HG02623 (cell line): ENCODE data around the gene RNU1-2.
"Not testable (repeated sequence)": the region's sequence is repeated elsewhere in the genome, so short reads cannot be mapped to it uniquely, and the experiment has no call there.

ENCODE experiments used
- ATAC-seq: cut with Tn5 transposase; IDR thresholded peaks from one replicate; pipeline ENCODE4 v1.9.1; 2021; ENCODE audit warnings: moderate library complexity; ENCODE audit not compliant: unreplicated experiment

The RNU1-2 gene

GRCh38 chr1:16925635-16926490 is 30.1 kb downstream of the RNU1-2 start:
- no peak for ATAC-seq

DNA sequence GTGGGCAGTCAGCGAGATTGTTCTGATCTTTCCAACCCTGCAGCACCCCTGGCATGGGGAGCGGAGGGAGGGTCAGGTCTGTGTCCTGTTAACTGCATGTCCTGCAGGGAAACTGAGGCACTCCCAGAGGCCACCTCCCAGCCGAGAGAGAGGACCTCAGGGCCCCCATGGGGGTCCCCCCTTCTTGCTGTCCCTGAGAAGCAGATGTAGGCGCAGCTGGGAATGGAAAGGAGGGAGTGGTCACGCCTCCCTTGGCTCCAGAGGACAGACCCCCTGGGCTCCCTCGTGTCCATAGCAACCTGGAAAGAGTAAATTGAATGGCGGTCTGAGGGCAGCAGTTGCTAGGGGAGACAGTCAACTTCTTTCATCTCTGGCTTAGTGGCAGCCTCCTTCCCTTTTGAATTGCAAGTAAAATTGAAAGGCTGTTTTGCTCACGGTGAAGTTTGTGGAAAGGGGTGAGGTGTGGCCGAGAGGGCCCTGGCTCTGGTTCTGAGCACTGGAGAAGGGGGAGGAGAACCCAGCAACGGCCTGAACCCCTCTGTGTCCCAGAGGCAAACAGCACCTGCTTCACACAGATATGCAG is 30.8 kb downstream of the RNU1-2 start:
- ATAC-seq: no peak

- ATAC-seq: no peak
Observed at GRCh38 chr1:16927256-16927655, 31.5 kb downstream of the RNU1-2 start.

DNA sequence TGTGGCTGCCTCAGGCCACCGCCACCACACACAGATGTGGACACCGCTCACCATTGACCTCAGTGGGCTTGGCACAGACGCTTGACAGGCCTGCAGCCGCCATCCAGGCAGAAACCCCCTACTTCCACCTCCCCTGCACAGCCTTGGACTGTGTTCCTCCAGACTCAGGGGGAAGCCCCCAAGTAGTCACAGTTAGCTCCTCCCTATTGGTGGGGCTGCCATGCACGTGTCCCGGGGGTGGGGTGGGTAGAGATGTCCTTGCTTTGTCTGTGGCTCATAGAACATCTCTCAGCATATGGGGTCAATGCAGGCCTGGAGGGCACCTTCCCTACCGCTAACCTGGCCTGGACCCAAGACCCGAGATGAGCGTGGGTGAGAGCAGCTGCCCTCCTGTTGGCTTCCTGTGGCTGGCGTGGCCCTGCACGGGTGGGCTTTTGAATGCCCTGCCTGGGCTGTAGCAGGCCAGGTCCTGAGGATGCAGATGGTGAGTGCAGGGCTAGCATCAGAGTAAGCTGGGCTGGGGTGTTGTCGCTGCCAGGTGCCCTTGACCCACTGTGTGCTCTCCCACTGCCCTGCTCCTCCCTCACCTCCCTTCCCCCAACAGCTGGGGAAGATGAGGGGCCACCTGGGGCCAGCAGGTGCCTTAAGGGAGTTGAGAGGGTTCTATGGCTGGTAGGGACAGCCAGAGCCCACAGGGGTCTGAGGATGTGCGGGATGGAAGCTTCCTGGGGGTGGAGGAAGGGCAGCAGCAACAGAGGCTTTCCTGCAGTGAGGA is 32.1 kb downstream of the RNU1-2 start:
- no peak for ATAC-seq

- ATAC-seq: not testable (repeated sequence)
Observed at GRCh38 chr1:16929146-16930041, 33.6 kb downstream of the RNU1-2 start.

- ATAC-seq: not testable (repeated sequence)
Observed at GRCh38 chr1:16931206-16931934, 35.6 kb downstream of the RNU1-2 start.

DNA sequence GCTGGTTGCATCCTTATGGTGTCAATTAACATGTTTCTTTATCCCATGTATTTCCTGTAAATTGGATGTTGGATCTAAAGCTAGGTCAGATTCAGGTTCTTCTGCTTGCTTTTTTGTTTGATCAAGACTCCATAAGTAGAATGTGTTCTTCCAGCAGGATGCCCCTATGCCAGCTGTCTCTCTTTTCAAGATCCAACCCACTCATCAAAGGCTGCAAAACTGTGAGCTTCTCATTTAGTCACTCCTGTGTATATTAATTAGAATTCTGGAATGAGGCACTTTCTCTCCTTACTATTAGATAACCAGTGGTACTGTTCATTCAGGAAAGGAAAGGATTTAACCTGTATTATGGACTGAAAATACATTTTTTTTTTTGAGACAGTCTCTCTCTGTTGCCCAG is 38.2 kb downstream of the RNU1-2 start:
- ATAC-seq: not testable (repeated sequence)

- not testable (repeated sequence) for ATAC-seq
Observed at GRCh38 chr1:16936580-16936979, 40.8 kb downstream of the RNU1-2 start.

- no peak for ATAC-seq
Observed at GRCh38 chr1:16938351-16939321, 42.9 kb downstream of the RNU1-2 start.

- not testable (repeated sequence) for ATAC-seq
Observed at GRCh38 chr1:16939386-16940180, 43.8 kb downstream of the RNU1-2 start.

DNA sequence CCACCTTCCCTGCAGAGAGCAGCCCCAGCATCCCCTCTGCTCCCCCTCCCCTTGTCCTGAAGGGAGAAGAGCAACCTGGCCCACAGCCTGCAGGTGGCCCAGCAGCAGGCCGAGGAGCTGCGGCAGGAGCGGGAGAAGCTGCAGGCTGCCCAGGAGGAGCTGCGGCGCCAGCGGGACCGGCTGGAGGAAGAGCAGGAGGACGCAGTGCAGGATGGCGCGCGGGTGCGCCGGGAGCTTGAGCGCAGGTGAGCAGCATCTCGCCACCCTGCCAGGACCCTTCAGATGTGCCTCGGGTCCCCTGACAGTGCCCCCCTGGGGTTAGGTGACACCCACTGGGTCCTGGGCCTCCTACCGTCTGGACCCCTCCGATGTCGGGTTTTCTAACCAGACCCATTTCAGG is 48.3 kb downstream of the RNU1-2 start:
- no peak for ATAC-seq

- ATAC-seq: not testable (repeated sequence)
Observed at GRCh38 chr1:16945512-16945911, 49.7 kb downstream of the RNU1-2 start.
